ENCODE data around the gene VSX1.

VSX1 gene

DNA sequence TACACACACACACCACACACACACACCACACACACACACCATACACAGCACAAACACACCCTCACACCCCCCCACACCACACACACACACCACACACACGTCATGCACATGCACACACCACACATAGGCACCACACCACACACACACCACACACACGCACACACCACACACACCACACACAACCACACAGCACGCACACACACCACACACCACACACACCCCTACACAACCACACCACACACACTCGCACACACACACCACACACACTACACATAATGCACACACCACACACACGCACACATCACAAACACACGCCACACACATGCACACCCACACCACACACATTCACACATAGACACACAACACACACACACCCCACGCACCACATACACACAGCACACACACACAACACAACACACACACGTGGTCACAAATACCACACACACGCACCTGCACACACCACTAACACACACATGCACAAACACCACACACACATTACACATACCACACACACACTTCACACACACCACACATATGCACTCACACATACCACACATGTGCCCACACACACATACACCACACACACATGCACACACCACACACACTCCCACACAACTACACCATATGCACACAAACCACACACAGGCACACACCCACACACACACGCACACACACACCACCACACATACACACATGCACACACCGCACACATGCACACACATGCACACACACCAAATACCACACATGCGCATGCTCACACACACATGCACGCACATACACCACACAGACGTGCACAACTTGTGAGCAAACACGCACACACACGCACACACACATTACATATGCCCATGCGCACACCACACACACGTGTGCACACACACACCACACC, 14.6 kb downstream of the VSX1 start:
- no peak overlapping the region for H3K9ac ChIP-seq
- H3K36me3 ChIP-seq (ENCODE audit: insufficient read depth), result no peaks in the 10 kb centered on the region
- H4K20me1 ChIP-seq (ENCODE audit: insufficient read depth), result no peaks in the 10 kb centered on the region
- H3K4me2 ChIP-seq, result no peak overlapping the region
- H3K4me3 ChIP-seq (IDR thresholded peaks at IDR 0.05; ENCODE audit: insufficient read depth, low read depth, low read length), result no peak overlapping the region
- H2AFZ ChIP-seq (ENCODE audit: low read depth), result no peak overlapping the region
- no peaks in the 10 kb centered on the region for H3K27me3 ChIP-seq (ENCODE audit: insufficient read depth, low read depth)
- no peak overlapping the region for H3K27ac ChIP-seq
- no peaks in the 10 kb centered on the region for H3K79me2 ChIP-seq (ENCODE audit: insufficient read depth, low read depth)
- TF ChIP-seq, protein P1, sequence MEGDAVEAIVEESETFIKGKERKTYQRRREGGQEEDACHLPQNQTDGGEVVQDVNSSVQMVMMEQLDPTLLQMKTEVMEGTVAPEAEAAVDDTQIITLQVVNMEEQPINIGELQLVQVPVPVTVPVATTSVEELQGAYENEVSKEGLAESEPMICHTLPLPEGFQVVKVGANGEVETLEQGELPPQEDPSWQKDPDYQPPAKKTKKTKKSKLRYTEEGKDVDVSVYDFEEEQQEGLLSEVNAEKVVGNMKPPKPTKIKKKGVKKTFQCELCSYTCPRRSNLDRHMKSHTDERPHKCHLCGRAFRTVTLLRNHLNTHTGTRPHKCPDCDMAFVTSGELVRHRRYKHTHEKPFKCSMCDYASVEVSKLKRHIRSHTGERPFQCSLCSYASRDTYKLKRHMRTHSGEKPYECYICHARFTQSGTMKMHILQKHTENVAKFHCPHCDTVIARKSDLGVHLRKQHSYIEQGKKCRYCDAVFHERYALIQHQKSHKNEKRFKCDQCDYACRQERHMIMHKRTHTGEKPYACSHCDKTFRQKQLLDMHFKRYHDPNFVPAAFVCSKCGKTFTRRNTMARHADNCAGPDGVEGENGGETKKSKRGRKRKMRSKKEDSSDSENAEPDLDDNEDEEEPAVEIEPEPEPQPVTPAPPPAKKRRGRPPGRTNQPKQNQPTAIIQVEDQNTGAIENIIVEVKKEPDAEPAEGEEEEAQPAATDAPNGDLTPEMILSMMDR (conservative IDR thresholded peaks at IDR 0.05; ENCODE audit: low read depth, low read length), result no peak
- H3K4me1 ChIP-seq (ENCODE audit: low read depth, poor library complexity, severe bottlenecking), result no peaks in the 10 kb centered on the region

DNA sequence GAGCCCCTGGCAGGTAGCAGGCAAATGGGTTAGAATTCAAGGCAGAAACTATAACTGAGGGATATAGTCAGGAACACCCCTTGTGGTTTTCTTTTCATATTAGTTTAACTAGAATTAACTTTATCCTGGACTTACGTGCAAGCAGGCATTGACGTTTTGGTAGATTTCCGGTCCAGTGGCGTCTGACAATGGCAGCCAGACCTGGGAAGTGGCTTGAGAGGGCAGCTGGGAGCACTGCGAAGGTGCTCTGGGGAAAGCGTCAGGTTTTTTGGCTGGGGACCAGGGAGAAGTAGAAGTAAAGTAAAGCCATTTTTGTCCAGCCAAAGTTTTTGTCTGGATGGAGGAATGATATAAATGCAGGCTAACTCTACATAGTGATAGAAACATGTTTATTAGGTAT, 15.6 kb downstream of the VSX1 start:
- Histone ChIP-seq H3K36me3 (ENCODE audit: insufficient read depth) (no peaks in the 10 kb centered on the region), H3K4me3 (IDR thresholded peaks at IDR 0.05; ENCODE audit: insufficient read depth, low read depth, low read length) (no peak overlapping the region), H2AFZ (ENCODE audit: low read depth) (no peak overlapping the region), H3K79me2 (ENCODE audit: insufficient read depth, low read depth) (no peaks in the 10 kb centered on the region), H3K9ac (no peak overlapping the region), H3K4me2 (no peak overlapping the region), H3K4me1 (ENCODE audit: low read depth, poor library complexity, severe bottlenecking) (no peaks in the 10 kb centered on the region), H3K27me3 (ENCODE audit: insufficient read depth, low read depth) (no peaks in the 10 kb centered on the region), H3K27ac (no peak overlapping the region), H4K20me1 (ENCODE audit: insufficient read depth) (no peaks in the 10 kb centered on the region)
- TF ChIP-seq, protein P1 (conservative IDR thresholded peaks at IDR 0.05; ENCODE audit: low read depth, low read length), result no peak

DNA sequence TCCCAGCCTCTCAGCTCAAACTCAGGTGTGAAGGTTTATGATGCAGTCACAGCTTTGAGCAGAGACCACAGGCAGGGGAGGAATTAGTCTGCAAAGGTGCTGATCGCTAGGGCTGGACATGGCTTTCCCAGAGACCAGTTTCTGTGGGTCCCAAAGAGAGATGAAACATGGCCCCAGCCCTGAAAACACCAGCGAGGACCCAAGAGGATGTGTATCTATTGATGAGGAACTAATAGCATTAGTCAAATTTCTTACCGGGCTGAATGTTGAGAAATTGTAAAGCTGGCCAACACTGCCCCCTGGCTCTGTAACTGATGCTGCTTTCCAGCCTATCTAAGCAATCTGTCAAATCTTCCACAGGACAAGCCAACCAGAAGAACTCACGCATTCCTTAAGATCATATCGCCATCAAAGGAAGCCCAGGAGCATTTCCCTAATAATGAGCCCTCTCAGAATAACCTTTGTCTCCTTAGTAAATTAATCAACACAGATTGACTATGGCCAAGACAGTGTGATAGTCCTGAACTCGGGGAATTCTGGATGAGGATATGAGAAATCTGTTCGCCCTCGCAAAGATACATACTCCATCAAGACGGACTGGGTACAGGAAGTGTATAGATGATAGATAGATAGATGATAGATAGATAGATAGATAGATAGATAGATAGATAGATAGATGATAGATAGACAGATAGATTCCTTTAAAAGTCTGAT, 16.2 kb downstream of the VSX1 start:
- Histone ChIP-seq H2AFZ (ENCODE audit: low read depth) (no peak overlapping the region), H3K79me2 (ENCODE audit: insufficient read depth, low read depth) (no peaks in the 10 kb centered on the region), H3K4me1 (ENCODE audit: low read depth, poor library complexity, severe bottlenecking) (no peaks in the 10 kb centered on the region), H4K20me1 (ENCODE audit: insufficient read depth) (no peaks in the 10 kb centered on the region), H3K4me3 (IDR thresholded peaks at IDR 0.05; ENCODE audit: insufficient read depth, low read depth, low read length) (no peak overlapping the region), H3K9ac (no peak overlapping the region), H3K27me3 (ENCODE audit: insufficient read depth, low read depth) (no peaks in the 10 kb centered on the region), H3K4me2 (no peak overlapping the region), H3K27ac (no peak overlapping the region), H3K36me3 (ENCODE audit: insufficient read depth) (no peaks in the 10 kb centered on the region)
- TF ChIP-seq, protein P1 (conservative IDR thresholded peaks at IDR 0.05; ENCODE audit: low read depth, low read length), result peak; percentile 70

DNA sequence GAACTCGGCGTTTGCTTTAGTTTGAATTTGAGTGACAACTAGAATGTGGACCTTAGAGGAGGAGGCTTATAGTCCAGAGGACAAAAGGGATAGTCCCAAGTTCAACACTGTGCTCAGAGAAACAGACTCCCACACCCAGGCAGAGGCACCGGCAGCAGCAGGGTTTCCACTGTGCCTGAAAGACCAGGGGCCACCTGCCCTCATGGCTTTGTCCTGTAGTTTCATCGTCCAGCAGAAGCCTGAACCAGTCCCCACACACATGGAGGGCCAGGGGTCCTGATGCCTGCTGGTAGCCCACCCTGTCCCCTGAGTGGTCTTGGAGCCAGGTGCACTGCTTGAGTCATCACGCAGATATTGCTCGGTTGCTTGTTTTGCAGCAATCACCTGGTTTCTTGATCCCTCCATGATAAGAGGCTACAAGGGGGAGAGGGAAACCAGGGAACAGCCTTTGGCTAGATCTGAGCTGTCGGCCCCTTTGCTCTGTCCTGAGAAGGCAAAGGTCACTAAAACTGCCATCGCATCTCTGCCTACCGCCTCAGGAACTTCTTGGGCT, 16.8 kb downstream of the VSX1 start:
- Histone ChIP-seq H2AFZ (ENCODE audit: low read depth) (no peak overlapping the region), H3K4me1 (ENCODE audit: low read depth, poor library complexity, severe bottlenecking) (no peaks in the 10 kb centered on the region), H3K4me3 (IDR thresholded peaks at IDR 0.05; ENCODE audit: insufficient read depth, low read depth, low read length) (no peak overlapping the region), H3K79me2 (ENCODE audit: insufficient read depth, low read depth) (no peaks in the 10 kb centered on the region), H3K36me3 (ENCODE audit: insufficient read depth) (no peaks in the 10 kb centered on the region), H3K27ac (no peak overlapping the region), H3K4me2 (no peak overlapping the region), H3K27me3 (ENCODE audit: insufficient read depth, low read depth) (no peaks in the 10 kb centered on the region), H4K20me1 (ENCODE audit: insufficient read depth) (no peaks in the 10 kb centered on the region), H3K9ac (no peak overlapping the region)
- TF ChIP-seq, protein P1 (conservative IDR thresholded peaks at IDR 0.05; ENCODE audit: low read depth, low read length), result no peak
